GM21360 (cell line): ENCODE results near the gene IP6K1.
"Not testable (repeated sequence)": the region's sequence is repeated elsewhere in the genome, so short reads cannot be mapped to it uniquely, and the experiment has no call there.

Source experiments
- ATAC-seq: cut with Tn5 transposase; IDR thresholded peaks from one replicate; pipeline ENCODE4 v1.9.1; 2021; ENCODE audit warnings: mild to moderate bottlenecking, moderate library complexity; ENCODE audit not compliant: unreplicated experiment

The IP6K1 gene

GRCh38 chr3:49713336-49714105 is 72.8 kb downstream of the IP6K1 start:
- no peak for ATAC-seq

GRCh38 chr3:49712631-49713317 is 73.6 kb downstream of the IP6K1 start:
- no peak for ATAC-seq

GRCh38 chr3:49712166-49712565 is 74.2 kb downstream of the IP6K1 start:
- no peak for ATAC-seq

GRCh38 chr3:49711489-49711888 is 74.9 kb downstream of the IP6K1 start:
- no peak for ATAC-seq

GRCh38 chr3:49709852-49710251 is 76.5 kb downstream of the IP6K1 start:
- ATAC-seq = no peak

GRCh38 chr3:49707113-49707480 is 79.2 kb downstream of the IP6K1 start:
- ATAC-seq = no peak

GRCh38 chr3:49706456-49707112 is 79.8 kb downstream of the IP6K1 start:
- no peak for ATAC-seq

GRCh38 chr3:49705390-49705960 is 80.9 kb downstream of the IP6K1 start:
- ATAC-seq = no peak

GRCh38 chr3:49704629-49705028 is 81.7 kb downstream of the IP6K1 start:
- no peak for ATAC-seq

- ATAC-seq = no peak
Observed at GRCh38 chr3:49703956-49704355, 82.4 kb downstream of the IP6K1 start.

- no peak for ATAC-seq
Observed at GRCh38 chr3:49703443-49703927, 82.9 kb downstream of the IP6K1 start.

GRCh38 chr3:49702672-49703071 is 83.7 kb downstream of the IP6K1 start:
- no peak for ATAC-seq

GRCh38 chr3:49701388-49702077 is 84.8 kb downstream of the IP6K1 start:
- ATAC-seq = no peak

- no peak for ATAC-seq
Observed at GRCh38 chr3:49700453-49701128, 85.8 kb downstream of the IP6K1 start.

GRCh38 chr3:49700014-49700413 is 86.3 kb downstream of the IP6K1 start:
- no peak for ATAC-seq

GRCh38 chr3:49699281-49699979 is 86.9 kb downstream of the IP6K1 start:
- ATAC-seq = no peak

GRCh38 chr3:49695350-49696015 is 90.9 kb downstream of the IP6K1 start:
- not testable (repeated sequence) for ATAC-seq

- ATAC-seq = not testable (repeated sequence)
Observed at GRCh38 chr3:49694409-49695070, 91.8 kb downstream of the IP6K1 start.

- not testable (repeated sequence) for ATAC-seq
Observed at GRCh38 chr3:49691481-49691880, 94.9 kb downstream of the IP6K1 start.
